IMR-90 (cell line): ENCODE data around the gene HEPHL1. TPM values are rescaled to one million over a fixed set of nuclear protein-coding genes. Genes with fewer than 3 reads are reported as not detected.

Experiments used
- ATAC-seq: fragments of 200-7000 bp; cut with Tn5 transposase; 2 replicates; pipeline ENCODE4 v1.9.1; 2020; ENCODE audit warnings: low read depth, mild to moderate bottlenecking, moderate library complexity
- BruUV-seq: library from RNA; stranded (reverse); fragments of 400-500 nt; replicated peaks from 2 replicates; lab custom pipeline; 2021; lab: Mats Ljungman, UMichigan
- CTCF ChIA-PET: fragments of 300-600 bp; formaldehyde crosslinking; extraction: SDS; loops from one replicate; lab custom pipeline; 2021; ENCODE audit warnings: antibody characterized with exemption; lab: Yijun Ruan, JAX
- POLR2A ChIA-PET: fragments of 300-600 bp; sonication (Branson Sonifier 250); formaldehyde crosslinking; loops from one replicate; lab custom pipeline; 2022; ENCODE audit warnings: antibody characterized with exemption; ENCODE audit not compliant: unreplicated experiment; lab: Charles Lee
- DNase-seq: peaks from one replicate; pipeline ENCODE4 v3.0.0; 2013
- H2AFZ ChIP-seq: replicated peaks from 2 replicates; pipeline ENCODE3; 2013; ENCODE audit warnings: low read length, mild to moderate bottlenecking; ENCODE audit not compliant: poor library complexity
- H2AK5ac ChIP-seq: 2 replicates; pipeline ENCODE4 v1.6.1; 2013; ENCODE audit warnings: low read depth, low read length, inconsistent platforms
- H2AK9ac ChIP-seq: replicated peaks from 2 replicates; pipeline ENCODE3; 2013; ENCODE audit warnings: mild to moderate bottlenecking, low read depth, low read length, moderate library complexity; ENCODE audit not compliant: poor library complexity
- H2BK120ac ChIP-seq: 2 replicates; pipeline ENCODE4 v1.6.1; 2013; ENCODE audit warnings: low read depth, low read length, inconsistent platforms
- H2BK15ac ChIP-seq: 3 replicates; pipeline ENCODE4 v1.6.1; 2013; ENCODE audit warnings: low read depth, low read length, inconsistent platforms
- H2BK20ac ChIP-seq: 2 replicates; pipeline ENCODE4 v1.6.1; 2013; ENCODE audit warnings: low read depth, mild to moderate bottlenecking, inconsistent platforms, low read length, moderate library complexity
- H2BK5ac ChIP-seq: 2 replicates; pipeline ENCODE4 v1.6.1; 2013; ENCODE audit warnings: mild to moderate bottlenecking, low read depth, low read length, inconsistent platforms; ENCODE audit not compliant: poor library complexity, severe bottlenecking
- H3K14ac ChIP-seq: replicated peaks from 2 replicates; pipeline ENCODE4 v1.6.1; 2013; ENCODE audit warnings: low read depth, low read length, inconsistent platforms
- H3K18ac ChIP-seq: 2 replicates; pipeline ENCODE4 v1.6.1; 2013; ENCODE audit warnings: low read depth, low read length, control low read depth
- H3K23ac ChIP-seq: 2 replicates; pipeline ENCODE4 v1.6.1; 2013; ENCODE audit warnings: low read depth, low read length, inconsistent platforms
- H3K27ac ChIP-seq: 2 replicates; pipeline ENCODE4 v1.5.1; 2013; ENCODE audit warnings: mild to moderate bottlenecking, control low read depth, low read length; ENCODE audit not compliant: insufficient read depth
- H3K27me3 ChIP-seq: 2 replicates; pipeline ENCODE4 v1.6.1; 2013; ENCODE audit warnings: low read length; ENCODE audit not compliant: control insufficient read depth, insufficient read depth
- H3K36me3 ChIP-seq: 2 replicates; pipeline ENCODE4 v1.6.1; 2013; ENCODE audit warnings: low read length, mixed read lengths; ENCODE audit not compliant: control insufficient read depth, insufficient read depth
- H3K4ac ChIP-seq: 2 replicates; pipeline ENCODE4 v1.6.1; 2013; ENCODE audit warnings: low read depth, low read length, inconsistent platforms
- H3K4me1 ChIP-seq: 2 replicates; pipeline ENCODE4 v1.6.1; 2013; ENCODE audit warnings: low read length, mixed read lengths; ENCODE audit not compliant: control insufficient read depth, insufficient read depth
- H3K4me2 ChIP-seq: 2 replicates; pipeline ENCODE4 v1.6.1; 2013; ENCODE audit warnings: low read depth, mild to moderate bottlenecking, control low read depth, low read length, moderate library complexity
- H3K4me3 ChIP-seq: 2 replicates; pipeline ENCODE4 v1.5.1; 2013; ENCODE audit warnings: low read depth, mild to moderate bottlenecking, control low read depth, low read length, moderate library complexity; ENCODE audit not compliant: insufficient read depth
- H3K56ac ChIP-seq: 2 replicates; pipeline ENCODE4 v1.6.1; 2013; ENCODE audit warnings: low read length, inconsistent platforms; ENCODE audit not compliant: insufficient read depth; ENCODE audit errors: extremely low read depth
- H3K79me1 ChIP-seq, 2 experiments: 2 replicates each; pipeline ENCODE4 v1.6.1; 2013; ENCODE audit warnings: low read length in 2 of 2, inconsistent platforms in 1 of 2, low read depth in 1 of 2
- H3K9ac ChIP-seq: 2 replicates; pipeline ENCODE4 v1.6.1; 2013; ENCODE audit warnings: low read depth, low read length, control low read depth
- H3K9me1 ChIP-seq: 2 replicates; pipeline ENCODE4 v1.6.1; 2013; ENCODE audit warnings: low read length, inconsistent platforms; ENCODE audit not compliant: insufficient read depth
- H3K9me3 ChIP-seq: 2 replicates; pipeline ENCODE4 v1.6.1; 2013; ENCODE audit warnings: low read length; ENCODE audit not compliant: control insufficient read depth, insufficient read depth
- H4K20me1 ChIP-seq: 2 replicates; pipeline ENCODE4 v1.6.1; 2013; ENCODE audit warnings: low read length, inconsistent platforms; ENCODE audit not compliant: insufficient read depth
- H4K5ac ChIP-seq: 2 replicates; pipeline ENCODE4 v1.6.1; 2013; ENCODE audit warnings: mild to moderate bottlenecking, low read depth, low read length, control low read depth
- H4K8ac ChIP-seq, 2 experiments: 2 replicates each; pipeline ENCODE4 v1.6.1; 2013; ENCODE audit warnings: low read depth in 2 of 2, low read length in 2 of 2, control low read depth in 1 of 2, inconsistent platforms in 1 of 2
- H4K91ac ChIP-seq: 2 replicates; pipeline ENCODE4 v1.6.1; 2013; ENCODE audit warnings: low read depth, low read length, inconsistent platforms; ENCODE audit not compliant: insufficient read depth
- BHLHE40 ChIP-seq: fragments of 150-350 bp; IDR thresholded peaks from 2 replicates; pipeline ENCODE4 v1.6.1; 2016; ENCODE audit warnings: mild to moderate bottlenecking, low read depth, low read length
- CEBPB ChIP-seq: IDR thresholded peaks from 2 replicates; pipeline ENCODE4 v1.6.1; 2012; ENCODE audit warnings: low read depth, low read length, improper control_type of control experiment
- CHD1 ChIP-seq: IDR thresholded peaks from 2 replicates; pipeline ENCODE4 v1.6.1; 2012; ENCODE audit warnings: low read depth, low read length, improper control_type of control experiment
- CTCF ChIP-seq: conservative IDR thresholded peaks from 2 replicates; pipeline ENCODE4 v1.5.1; 2012; ENCODE audit warnings: mild to moderate bottlenecking, low read depth, low read length, improper control_type of control experiment
- ELK1 ChIP-seq: fragments of 150-350 bp; IDR thresholded peaks from 2 replicates; pipeline ENCODE4 v1.6.1; 2016; ENCODE audit warnings: low read depth, mild to moderate bottlenecking, low read length, moderate library complexity, borderline replicate concordance
- MAFK ChIP-seq: IDR thresholded peaks from 2 replicates; pipeline ENCODE4 v1.6.1; 2012; ENCODE audit warnings: low read depth, low read length, improper control_type of control experiment
- MAZ ChIP-seq: IDR thresholded peaks from 2 replicates; pipeline ENCODE4 v1.6.1; 2012; ENCODE audit warnings: low read depth, mild to moderate bottlenecking, low read length, improper control_type of control experiment, moderate library complexity, borderline replicate concordance
- MXI1 ChIP-seq: IDR thresholded peaks from 2 replicates; pipeline ENCODE4 v1.6.1; 2012; ENCODE audit warnings: low read depth, mild to moderate bottlenecking, low read length, moderate library complexity, borderline replicate concordance
- NFE2L2 ChIP-seq: fragments of 150-350 bp; IDR thresholded peaks from 2 replicates; pipeline ENCODE4 v1.6.1; 2016; ENCODE audit warnings: low read depth, mild to moderate bottlenecking, low read length
- POLR2A ChIP-seq: IDR thresholded peaks from 2 replicates; pipeline ENCODE4 v1.6.1; 2012; ENCODE audit warnings: mild to moderate bottlenecking, low read depth, low read length
- RAD21 ChIP-seq: IDR thresholded peaks from 2 replicates; pipeline ENCODE4 v1.6.1; 2012; ENCODE audit warnings: low read length, improper control_type of control experiment
- RCOR1 ChIP-seq: IDR thresholded peaks from 2 replicates; pipeline ENCODE4 v1.6.1; 2012; ENCODE audit warnings: mild to moderate bottlenecking, low read length, improper control_type of control experiment; ENCODE audit not compliant: insufficient replicate concordance
- USF2 ChIP-seq: fragments of 150-350 bp; IDR thresholded peaks from 2 replicates; pipeline ENCODE4 v1.6.1; 2017; ENCODE audit warnings: mild to moderate bottlenecking, antibody characterized with exemption, low read length, low read depth
- WGBS, 2 experiments: methylation state at CpG; one replicate each; pipeline versions ENCODE4 v1.1.5 to v1.1.7; 2013; ENCODE audit warnings: missing lambda C conversion rate in 2 of 2; ENCODE audit not compliant: insufficient read length in 1 of 2; ENCODE audit errors: extremely low coverage in 2 of 2; 5-methylcytosine and 5-hydroxymethylcytosine counted together
- dilution Hi-C: fragments of 300-500 bp; cut with HindIII; formaldehyde crosslinking; loops from one replicate; pipeline ENCODE4 v1.14.3; 2018; ENCODE audit warnings: low sequenced_read_pairs; ENCODE audit not compliant: unreplicated experiment
- in situ Hi-C: fragments of 300-500 bp; cut with MboI; formaldehyde crosslinking; loops from 3 replicates; pipeline ENCODE4 v1.14.3; 2019; ENCODE audit warnings: low sequenced_read_pairs, inconsistent platforms, mixed read lengths
- intact Hi-C: fragments of 100-400 bp; cut with micrococcal nuclease; formaldehyde crosslinking; loops from 2 replicates; pipeline ENCODE4 v1.10.0; 2022
- polyA plus RNA-seq, 3 experiments: library from polyadenylated mRNA; depleted of rRNA; stranded (reverse); fragments of >200 nt; gene quantifications; 2 replicates each; pipeline ENCODE4 v1.2.3, GENCODE V29; 2012; ENCODE audit warnings: low replicate concordance in 1 of 3
- total RNA-seq: library from RNA; depleted of rRNA; stranded (reverse); fragments of >200 nt; gene quantifications from 2 replicates; pipeline ENCODE4 v1.2.3, GENCODE V29; 2012

The HEPHL1 gene
- total and polyA plus RNA-seq, 2 of the 4 experiments (the other 2 are of a cell fraction) = under 0.01 to 0.02 TPM

GRCh38 chr11:93986716-93987115 lies 34.4 kb upstream of the HEPHL1 start:
- ATAC-seq (no peak), DNase-seq (peak; percentile 10)
- Histone ChIP-seq H3K4ac (no peak overlapping the region), H4K20me1 (no peaks in the 10 kb centered on the region), H2BK120ac (no peak overlapping the region), H2AFZ (no peak overlapping the region), H2AK9ac (no peak overlapping the region), H2BK20ac (no peak overlapping the region), H3K23ac (no peak overlapping the region), H2BK5ac (no peak overlapping the region), H3K27ac (no peak overlapping the region), H3K4me1 (peaks cover 5% of the 10 kb centered on the region), H4K8ac (no peak overlapping the region), H3K4me3 (no peak overlapping the region), H3K18ac (no peak overlapping the region), H3K14ac (no peak overlapping the region), H2AK5ac (no peak overlapping the region), H3K9me3 (no peaks in the 10 kb centered on the region), H3K36me3 (no peaks in the 10 kb centered on the region), H3K56ac (no peak overlapping the region), H4K91ac (no peak overlapping the region), H4K5ac (no peak overlapping the region), H3K9me1 (no peaks in the 10 kb centered on the region), H3K27me3 (peaks cover 3% of the 10 kb centered on the region; the same call in 1 of the 2 replicates), H3K4me2 (peak overlapping the region; percentile 40; the same call in 1 of the 2 replicates), H3K79me1 (no peaks in the 10 kb centered on the region), H3K9ac (no peak overlapping the region), H2BK15ac (no peak overlapping the region)
- ChIA-PET POLR2A (no interaction called here), CTCF (no interaction called here)
- in situ Hi-C loops (no loop called here), dilution Hi-C loops (no loop called here), intact Hi-C loops (no loop called here)
- TF ChIP-seq NFE2L2 = no peak
- TF ChIP-seq MAZ = no peak
- no peak for TF ChIP-seq POLR2A
- no peak for TF ChIP-seq BHLHE40
- TF ChIP-seq CEBPB = no peak
- TF ChIP-seq MXI1 = no peak
- no peak for TF ChIP-seq MAFK
- no peak for TF ChIP-seq CTCF
- no peak for TF ChIP-seq USF2
- TF ChIP-seq RCOR1 = no peak
- no peak for TF ChIP-seq CHD1
- no peak for TF ChIP-seq ELK1
- TF ChIP-seq RAD21 = no peak
- BruUV-seq = no TSS peak
- no CpG with 5 or more reads among the region's 3 CpGs for WGBS, 2 experiments
